ENCODE data around the gene HAUS8.
"Not testable (repeated sequence)": the region's sequence is repeated elsewhere in the genome, so short reads cannot be mapped to it uniquely, and the experiment has no call there.

Gene HAUS8

GRCh38 chr19:17109962-17110598 is 34.8 kb upstream of the HAUS8 start:
- no peak for TF ChIP-seq CTCF (IDR thresholded peaks at IDR 0.05; ENCODE audit: low read depth, low read length, missing control alignments)
- no peak overlapping the region for H3K4me3 ChIP-seq (replicated peaks; ENCODE audit: low read depth, low read length)
- no peak for DNase-seq (ENCODE audit: extremely low read depth, low read depth)

- no peak overlapping the region for H3K4me3 ChIP-seq (replicated peaks; ENCODE audit: low read depth, low read length)
- TF ChIP-seq CTCF (IDR thresholded peaks at IDR 0.05; ENCODE audit: low read depth, low read length, missing control alignments): no peak
- no peak for DNase-seq (ENCODE audit: extremely low read depth, low read depth)
These were observed 34.0 kb upstream of the HAUS8 start for GRCh38 chr19:17109300-17109699.

- no peak for TF ChIP-seq CTCF (IDR thresholded peaks at IDR 0.05; ENCODE audit: low read depth, low read length, missing control alignments)
- no peak for DNase-seq (ENCODE audit: extremely low read depth, low read depth)
- H3K4me3 ChIP-seq (replicated peaks; ENCODE audit: low read depth, low read length): no peak overlapping the region
These were observed 33.2 kb upstream of the HAUS8 start for GRCh38 chr19:17108453-17108784.

- H3K4me3 ChIP-seq (replicated peaks; ENCODE audit: low read depth, low read length): no peak overlapping the region
- peak; percentile 71 for DNase-seq (ENCODE audit: extremely low read depth, low read depth)
- no peak for TF ChIP-seq CTCF (IDR thresholded peaks at IDR 0.05; ENCODE audit: low read depth, low read length, missing control alignments)
These were observed 32.5 kb upstream of the HAUS8 start for GRCh38 chr19:17107546-17108452.

GRCh38 chr19:17106964-17107363 is 31.7 kb upstream of the HAUS8 start:
- not testable (repeated sequence) for DNase-seq (ENCODE audit: extremely low read depth, low read depth); H3K4me3 ChIP-seq (replicated peaks; ENCODE audit: low read depth, low read length)

GRCh38 chr19:17105556-17105955 is 30.3 kb upstream of the HAUS8 start:
- no peak for TF ChIP-seq CTCF (IDR thresholded peaks at IDR 0.05; ENCODE audit: low read depth, low read length, missing control alignments)
- no peak overlapping the region for H3K4me3 ChIP-seq (replicated peaks; ENCODE audit: low read depth, low read length)

GRCh38 chr19:17104679-17105078 is 29.4 kb upstream of the HAUS8 start:
- no peak overlapping the region for H3K4me3 ChIP-seq (replicated peaks; ENCODE audit: low read depth, low read length)
- TF ChIP-seq CTCF (IDR thresholded peaks at IDR 0.05; ENCODE audit: low read depth, low read length, missing control alignments): no peak
- no peak for DNase-seq (ENCODE audit: extremely low read depth, low read depth)

More at GRCh38 chr19:17105556-17105955, 30.3 kb upstream of the HAUS8 start:
- DNase-seq (ENCODE audit: extremely low read depth, low read depth): no peak
